Heart left ventricle (tissue), 16 donors: ENCODE measurements around the gene MYO7A. TPM values are rescaled to one million over a fixed set of nuclear protein-coding genes. Genes with fewer than 3 reads are reported as not detected.

Experiments
- ATAC-seq, 4 donors: fragments of 200-7000 bp; cut with Tn5 transposase; one replicate each; pipeline ENCODE4 v1.9.1; 2020 to 2022; ENCODE audit warnings: moderate library complexity in 4 of 4, mild to moderate bottlenecking in 3 of 4, moderate number of reproducible peaks in 1 of 4
- DNase-seq, 5 donors: peaks; one replicate each; pipeline ENCODE4 v3.0.0-alpha.2; 2020
- H3K27ac ChIP-seq, 12 donors: fragments of 200-600 bp; sonication (generic) in 4 of 12; one replicate each; pipeline versions ENCODE4 v1.5.0 to v1.8.0; 2016 to 2022; ENCODE audit warnings: mild to moderate bottlenecking in 2 of 12
- H3K27me3 ChIP-seq, 9 donors: fragments of 200-600 bp; sonication (generic) in 2 of 9; one replicate each; pipeline versions ENCODE4 v1.5.1 to v1.8.0; 2016 to 2022; ENCODE audit warnings: mild to moderate bottlenecking in 3 of 9
- H3K36me3 ChIP-seq, 9 donors: fragments of 200-600 bp; sonication (generic) in 2 of 9; one replicate each; pipeline versions ENCODE4 v1.5.0 to v1.8.0; 2018 to 2022; ENCODE audit warnings: mild to moderate bottlenecking in 2 of 9
- H3K4me1 ChIP-seq, 12 donors: fragments of 200-600 bp; sonication (generic) in 4 of 12; one replicate each; pipeline versions ENCODE4 v1.5.0 to v1.8.0; 2016 to 2022; ENCODE audit warnings: mild to moderate bottlenecking in 3 of 12
- H3K4me3 ChIP-seq, 12 donors: fragments of 200-600 bp; sonication (generic) in 4 of 12; one replicate each; pipeline versions ENCODE4 v1.5.0 to v1.8.0; 2017 to 2022; ENCODE audit warnings: mild to moderate bottlenecking in 9 of 12, moderate library complexity in 4 of 12
- H3K9me3 ChIP-seq, 12 donors: fragments of 200-600 bp; sonication (generic) in 4 of 12; one replicate each; pipeline versions ENCODE4 v1.5.0 to v1.8.0; 2016 to 2022; ENCODE audit warnings: mild to moderate bottlenecking in 1 of 12
- CTCF ChIP-seq, 12 donors: fragments of 200-600 bp; sonication (generic) in 4 of 12; IDR thresholded peaks; one replicate each; pipeline versions ENCODE4 v1.5.0 to v1.8.0; 2018 to 2022; ENCODE audit warnings: antibody characterized with exemption in 12 of 12, mild to moderate bottlenecking in 5 of 12
- POLR2A ChIP-seq, 2 donors: fragments of 450-650 bp; IDR thresholded peaks; one replicate each; pipeline ENCODE4 v1.6.1; 2017; ENCODE audit warnings: antibody characterized with exemption in 2 of 2, mild to moderate bottlenecking in 2 of 2, moderate library complexity in 2 of 2
- WGBS, 4 donors: extraction: QIAGEN DNeasy Blood & Tissue Kit in 2 of 4; methylation state at CpG; one replicate each; pipeline versions ENCODE4 v1.1.5 to v1.1.7; 2013 to 2018; 5-methylcytosine and 5-hydroxymethylcytosine counted together
- intact Hi-C, 10 donors: fragments of 100-400 bp; cut with DNase I; formaldehyde crosslinking; loops; one replicate each; pipeline versions ENCODE4 v1.11.1 to v1.14.2; 2022
- polyA plus RNA-seq, 2 donors: library from polyadenylated mRNA; stranded (reverse); fragments of 200-250 nt; gene quantifications; one replicate each; pipeline ENCODE4 v1.2.3, GENCODE V29; 2013
- total RNA-seq, 9 donors: library from RNA; depleted of rRNA in 2 of 9; stranded (reverse); fragments of >200 nt in 2 of 9; fragmentation: NEBNext Ultra II Directional in 3 of 9; extraction: Animal tissue kit (Norgen Biotek cat#: 25700) in 3 of 9; gene quantifications; one replicate each; pipeline versions ENCODE4 v1.1.0 to v1.2.4, GENCODE V29; 2016 to 2023
- donor health status: ischemic (EF 13 %, LVEDD 7.1; RV severe dilation, severe dysfunction).
- donor health status: healthy with polysubstance abuse.
- donor health status: DM: no; HTN: yes; CAD: no.
- donor health status: DM: no; HTN: no; CAD: no.
- donor health status: ischemic (EF 25% LVEDD 6.9; RV normal size, moderate dysfunction).
- donor health status: ischemic (EF 25% LVEDD 5.7; RV mildly dilated, moderate dysfunction).
- donor health status: healthy.
- donor health status: DM: yes; HTN: yes; CAD: no.
- donor health status: ischemic (EF 35%, LVEDD 5.7; RV mildly dilated, moderate dysfunction).
- donor health status: nonischemic (EF 11% LVEDD 7.7; RV severe dilation, severe dysfunction).
- donor health status: DM: yes; HTN: yes; CAD: no.
- donor health status: PGD.
- donor health status: ischemic (EF 29% LVEDD 5.4; RV normal size, mild dysfunction).
- donor health status: nonischemic (EF 23%, LVEDD 6.1; RV moderate dilation, normal function).

MYO7A gene
- total and polyA plus RNA-seq, 11 donors, result 1.0 to 17.1 (median 2.7) TPM

- intact Hi-C loops, result no loop called here
- ATAC-seq (peak; percentile 71 to 89 (median 78)), DNase-seq (peak; percentile 57 to 83 (median 68))
- H3K36me3 ChIP-seq, result no peaks in the 10 kb centered on the region
- TF ChIP-seq POLR2A (IDR thresholded peaks at IDR 0.05), result no peak
- no peak for TF ChIP-seq CTCF (IDR thresholded peaks at IDR 0.05)
- H3K9me3 ChIP-seq, result no peaks in the 10 kb centered on the region
- H3K4me1 ChIP-seq, result peaks cover 0 to 33% (median 17%) of the 10 kb centered on the region in 12 donors
- H3K4me3 ChIP-seq, result no peak overlapping the region
- no peaks in the 10 kb centered on the region for H3K27me3 ChIP-seq
- H3K27ac ChIP-seq, result no peak overlapping the region
- 37 to 50% (median 42%) methylated on average over 7 to 10 of the region's 10 CpGs for WGBS, 4 donors
Measured at GRCh38 chr11:77154381-77155081, 26.5 kb downstream of the MYO7A start.

GRCh38 chr11:77155082-77155475 is 27.0 kb downstream of the MYO7A start:
- TF ChIP-seq POLR2A (IDR thresholded peaks at IDR 0.05) (no peak), CTCF (IDR thresholded peaks at IDR 0.05) (no peak)
- 73 to 96% (median 79%) methylated on average over 3 to 4 of the region's 4 CpGs for WGBS, 4 donors
- no peaks in the 10 kb centered on the region for H3K9me3 ChIP-seq
- H3K36me3 ChIP-seq, result no peaks in the 10 kb centered on the region
- DNase-seq (no peak), ATAC-seq (no peak)
- no peaks in the 10 kb centered on the region for H3K27me3 ChIP-seq
- no peak overlapping the region for H3K27ac ChIP-seq
- peaks cover 0 to 33% (median 17%) of the 10 kb centered on the region in 12 donors for H3K4me1 ChIP-seq
- intact Hi-C loops, result no loop called here
- no peak overlapping the region for H3K4me3 ChIP-seq

GRCh38 chr11:77155556-77156130 is 27.6 kb downstream of the MYO7A start:
- H3K27me3 ChIP-seq, result no peaks in the 10 kb centered on the region
- TF ChIP-seq CTCF (IDR thresholded peaks at IDR 0.05) (no peak), POLR2A (IDR thresholded peaks at IDR 0.05) (no peak)
- H3K9me3 ChIP-seq, result no peaks in the 10 kb centered on the region
- no peak overlapping the region for H3K4me3 ChIP-seq
- no peak overlapping the region for H3K27ac ChIP-seq
- intact Hi-C loops, result no loop called here
- H3K4me1 ChIP-seq, result peaks cover 0 to 33% (median 17%) of the 10 kb centered on the region in 12 donors
- no peaks in the 10 kb centered on the region for H3K36me3 ChIP-seq
- ATAC-seq (no peak), DNase-seq (no peak)
- 92 to 94% (median 92%) methylated on average over 13 of the region's 13 CpGs for WGBS, 4 donors

GRCh38 chr11:77156396-77157195 is 28.6 kb downstream of the MYO7A start:
- no peaks in the 10 kb centered on the region for H3K36me3 ChIP-seq
- TF ChIP-seq POLR2A (IDR thresholded peaks at IDR 0.05), result no peak
- TF ChIP-seq CTCF (IDR thresholded peaks at IDR 0.05), result no peak
- H3K9me3 ChIP-seq, result no peaks in the 10 kb centered on the region
- WGBS, 4 donors, result 94 to 97% (median 95%) methylated on average over 24 to 26 of the region's 26 CpGs
- intact Hi-C loops, result no loop called here
- no peak overlapping the region for H3K4me3 ChIP-seq
- H3K27ac ChIP-seq, result no peak overlapping the region
- peaks cover 0 to 32% (median 17%) of the 10 kb centered on the region in 12 donors for H3K4me1 ChIP-seq
- DNase-seq, result no peak
- no peaks in the 10 kb centered on the region for H3K27me3 ChIP-seq
- no peak for ATAC-seq
